LNCAP (cell line): Measurements from ENCODE around the gene PRDM2.

Experiments used
- CTCF ChIP-seq: fragments of 450-650 bp; IDR thresholded peaks from 2 replicates; pipeline ENCODE4 v1.5.1; 2017; ENCODE audit warnings: mild to moderate bottlenecking

Gene PRDM2

GRCh38 chr1:13766592-13767564 is 66.9 kb downstream of the PRDM2 start:
- TF ChIP-seq CTCF: no peak

GRCh38 chr1:13769212-13769611 is 69.2 kb downstream of the PRDM2 start:
- TF ChIP-seq CTCF: no peak

GRCh38 chr1:13769830-13770229 is 69.8 kb downstream of the PRDM2 start:
- TF ChIP-seq CTCF: no peak

GRCh38 chr1:13770743-13771142 is 70.8 kb downstream of the PRDM2 start:
- TF ChIP-seq CTCF: no peak

- TF ChIP-seq CTCF: no peak
These were observed 71.8 kb downstream of the PRDM2 start for GRCh38 chr1:13771745-13772144.

- TF ChIP-seq CTCF: no peak
These were observed 72.3 kb downstream of the PRDM2 start for GRCh38 chr1:13772271-13772670.

GRCh38 chr1:13774121-13774520 is 74.1 kb downstream of the PRDM2 start:
- TF ChIP-seq CTCF: no peak
